CD4-positive, alpha-beta T cell (primary cell): ENCODE data around the gene FBN2. TPM values are rescaled to one million over a fixed set of nuclear protein-coding genes. Genes with fewer than 3 reads are reported as not detected.

ENCODE experiments used
- ATAC-seq: fragments of 200-7000 bp; cut with Tn5 transposase; one replicate; pipeline ENCODE4 v1.10.0; 2022; ENCODE audit warnings: mild to moderate bottlenecking; ENCODE audit not compliant: poor library complexity
- CTCF ChIA-PET: fragments of 350-600 bp; sonication (Branson Sonifier 250); formaldehyde crosslinking; loops from one replicate; lab custom pipeline; 2021; ENCODE audit warnings: antibody characterized with exemption, inconsistent platforms; lab: Charles Lee
- POLR2A ChIA-PET: fragments of 350-600 bp; sonication (Branson Sonifier 250); formaldehyde crosslinking; loops from one replicate; lab custom pipeline; 2021; ENCODE audit warnings: antibody characterized with exemption, inconsistent platforms; lab: Charles Lee
- DNase-seq, 14 experiments: peaks; one replicate each; pipeline ENCODE4 v3.0.0-alpha.2; 2013 to 2020; ENCODE audit warnings: mixed read lengths in 2 of 14
- H3K27ac ChIP-seq, 2 donors: one replicate each; pipeline versions ENCODE4 v1.5.1 to v1.7.0; 2013; ENCODE audit warnings: low read length in 2 of 2, low read depth in 1 of 2, mild to moderate bottlenecking in 1 of 2
- H3K27me3 ChIP-seq, 2 experiments: 1 replicate in 1 of 2; 2 replicates in 1 of 2; pipeline versions ENCODE4 v1.6.1 to v1.7.0; 2013; ENCODE audit warnings: low read length in 2 of 2, control low read depth in 1 of 2, mild to moderate bottlenecking in 1 of 2, moderate library complexity in 1 of 2; ENCODE audit not compliant: insufficient read depth in 2 of 2, control insufficient read depth in 1 of 2
- H3K36me3 ChIP-seq: one replicate; pipeline ENCODE4 v1.6.1; 2013; ENCODE audit warnings: low read length, control low read depth; ENCODE audit not compliant: insufficient read depth
- H3K4me1 ChIP-seq: one replicate; pipeline ENCODE4 v1.6.1; 2013; ENCODE audit warnings: low read length, control low read depth; ENCODE audit not compliant: insufficient read depth
- H3K4me3 ChIP-seq: one replicate; pipeline ENCODE4 v1.5.1; 2013; ENCODE audit warnings: mild to moderate bottlenecking, low read length, moderate library complexity
- H3K9me3 ChIP-seq, 2 experiments: 1 replicate in 1 of 2; 2 replicates in 1 of 2; pipeline versions ENCODE4 v1.6.1 to v1.7.0; 2013; ENCODE audit warnings: low read length in 2 of 2, mild to moderate bottlenecking in 2 of 2, control low read depth in 1 of 2, moderate library complexity in 1 of 2; ENCODE audit not compliant: control insufficient read depth in 1 of 2, insufficient read depth in 1 of 2
- H3K27ac Mint-ChIP-seq: one replicate; pipeline ENCODE4 v1.8.0; 2020; ENCODE audit warnings: mixed read lengths
- H3K27me3 Mint-ChIP-seq: one replicate; pipeline ENCODE4 v1.8.0; 2021; ENCODE audit warnings: mixed read lengths
- H3K36me3 Mint-ChIP-seq: one replicate; pipeline ENCODE4 v1.8.0; 2021; ENCODE audit warnings: low read depth, mixed read lengths
- H3K4me1 Mint-ChIP-seq: one replicate; pipeline ENCODE4 v1.8.0; 2021; ENCODE audit warnings: low read depth, mixed read lengths
- H3K4me3 Mint-ChIP-seq: one replicate; pipeline ENCODE4 v1.8.0; 2020; ENCODE audit warnings: mild to moderate bottlenecking, mixed read lengths
- H3K9me3 Mint-ChIP-seq: one replicate; pipeline ENCODE4 v1.8.0; 2020; ENCODE audit warnings: mixed read lengths
- CTCF ChIP-seq: fragments of 200-600 bp; IDR thresholded peaks from one replicate; pipeline ENCODE4 v1.8.0; 2022; ENCODE audit warnings: antibody characterized with exemption, mild to moderate bottlenecking
- intact Hi-C, 2 experiments: fragments of 100-400 bp; cut with DNase I in 1 of 2; cut with micrococcal nuclease in 1 of 2; formaldehyde crosslinking; loops; one replicate each; pipeline versions ENCODE4 v1.15.1 to v1.9.0; 2023 to 2025; cut with DNase I, micrococcal nuclease
- total RNA-seq, 174 experiments: library from RNA in 2 of 174; stranded (reverse) in 2 of 174; gene quantifications; one replicate each; pipeline ENCODE4 v1.2.3 and lab custom pipeline; 2021 to 2026

FBN2 gene
- total RNA-seq, 2 experiments from 2014 or later = 0.06 TPM; not detected in 1

- ChIA-PET POLR2A (no interaction called here), CTCF (interaction anchor here (1.0 kb wide), 1 partner anchor 11 kb away, joined by 3 read pairs; no protein-coding TSS in a partner anchor)
- intact Hi-C loops = no loop called here
- H3K4me3 ChIP-seq = no peak overlapping the region
- DNase-seq (no peak), ATAC-seq (no peak)
- Mint-ChIP-seq H3K4me3 (no peak overlapping the region), H3K4me1 (no peaks in the 10 kb centered on the region), H3K27ac (no peak overlapping the region), H3K9me3 (no peaks in the 10 kb centered on the region), H3K27me3 (peaks cover 18% of the 10 kb centered on the region), H3K36me3 (no peaks in the 10 kb centered on the region)
- H3K36me3 ChIP-seq = no peaks in the 10 kb centered on the region
- no peaks in the 10 kb centered on the region for H3K27me3 ChIP-seq
- no peak for TF ChIP-seq CTCF
- H3K9me3 ChIP-seq = no peaks in the 10 kb centered on the region
- no peak overlapping the region for H3K27ac ChIP-seq
- H3K4me1 ChIP-seq = no peaks in the 10 kb centered on the region
These were observed 9.9 kb downstream of the FBN2 start for GRCh38 chr5:128528126-128528525.

GRCh38 chr5:128527077-128527476, 11.0 kb downstream of the FBN2 start:
- Mint-ChIP-seq H3K4me1 (peaks cover 6% of the 10 kb centered on the region), H3K27me3 (peaks cover 14% of the 10 kb centered on the region), H3K4me3 (no peak overlapping the region), H3K27ac (no peak overlapping the region), H3K36me3 (no peaks in the 10 kb centered on the region), H3K9me3 (no peaks in the 10 kb centered on the region)
- Histone ChIP-seq H3K27me3 (no peaks in the 10 kb centered on the region), H3K4me1 (no peaks in the 10 kb centered on the region), H3K4me3 (no peak overlapping the region), H3K9me3 (no peaks in the 10 kb centered on the region), H3K36me3 (no peaks in the 10 kb centered on the region), H3K27ac (no peak overlapping the region)
- no peak for ATAC-seq
- no peak for DNase-seq
- TF ChIP-seq CTCF = no peak
- intact Hi-C loops = no loop called here
- ChIA-PET POLR2A (no interaction called here), CTCF (no interaction called here)

GRCh38 chr5:128522336-128522735, 15.7 kb downstream of the FBN2 start:
- ATAC-seq = no peak
- Mint-ChIP-seq H3K36me3 (no peaks in the 10 kb centered on the region), H3K27ac (no peak overlapping the region), H3K27me3 (peaks cover 5% of the 10 kb centered on the region), H3K4me3 (no peak overlapping the region), H3K9me3 (no peaks in the 10 kb centered on the region), H3K4me1 (peaks cover 6% of the 10 kb centered on the region)
- CTCF ChIA-PET = no interaction called here
- Histone ChIP-seq H3K27me3 (no peaks in the 10 kb centered on the region), H3K9me3 (no peaks in the 10 kb centered on the region), H3K27ac (no peak overlapping the region), H3K36me3 (no peaks in the 10 kb centered on the region), H3K4me3 (no peak overlapping the region), H3K4me1 (no peaks in the 10 kb centered on the region)
- intact Hi-C loops = no loop called here
- POLR2A ChIA-PET = no interaction called here
- no peak for TF ChIP-seq CTCF
- DNase-seq = no peak
